Measurements from ENCODE around the gene HOXC6. TPM values are rescaled to one million over a fixed set of nuclear protein-coding genes. Genes with fewer than 3 reads are reported as not detected.

HOXC6 gene
- total RNA-seq, 1 donor from 2014 or later, result 1.4 TPM

- no peak overlapping the region for H3K27ac ChIP-seq
- H3K36me3 ChIP-seq, result no peaks in the 10 kb centered on the region
- ATAC-seq, result no peak
- peaks cover 5% of the 10 kb centered on the region for H3K4me1 ChIP-seq
- no peak overlapping the region for H3K4me3 ChIP-seq
- intact Hi-C loops (cut with DNase I), result no loop called here
- no peaks in the 10 kb centered on the region for H3K9me3 ChIP-seq
- H3K27me3 ChIP-seq, result peaks cover 85% of the 10 kb centered on the region
- TF ChIP-seq CTCF (IDR thresholded peaks at IDR 0.05), result no peak
- no peak for DNase-seq
Measured at GRCh38 chr12:54047964-54048303, 19.7 kb downstream of the HOXC6 start.

- ATAC-seq, result no peak
- no peak overlapping the region for H3K27ac ChIP-seq
- no peak for DNase-seq
- peaks cover 8% of the 10 kb centered on the region for H3K4me1 ChIP-seq
- no peak for TF ChIP-seq CTCF (IDR thresholded peaks at IDR 0.05)
- peaks cover 84% of the 10 kb centered on the region for H3K27me3 ChIP-seq
- H3K9me3 ChIP-seq, result no peaks in the 10 kb centered on the region
- no peak overlapping the region for H3K4me3 ChIP-seq
- no peaks in the 10 kb centered on the region for H3K36me3 ChIP-seq
- intact Hi-C loops (cut with DNase I), result no loop called here
Measured at GRCh38 chr12:54048406-54049093, 20.3 kb downstream of the HOXC6 start.

GRCh38 chr12:54049108-54049507, 20.9 kb downstream of the HOXC6 start:
- Histone ChIP-seq H3K4me3 (no peak overlapping the region), H3K4me1 (peaks cover 8% of the 10 kb centered on the region), H3K36me3 (no peaks in the 10 kb centered on the region), H3K9me3 (no peaks in the 10 kb centered on the region), H3K27ac (no peak overlapping the region), H3K27me3 (peaks cover 89% of the 10 kb centered on the region)
- DNase-seq, result no peak
- intact Hi-C loops (cut with DNase I), result no loop called here
- no peak for ATAC-seq
- TF ChIP-seq CTCF (IDR thresholded peaks at IDR 0.05), result no peak

- Histone ChIP-seq H3K27ac (no peak overlapping the region), H3K27me3 (peaks cover 86% of the 10 kb centered on the region), H3K9me3 (no peaks in the 10 kb centered on the region), H3K4me3 (no peak overlapping the region), H3K4me1 (peaks cover 11% of the 10 kb centered on the region), H3K36me3 (no peaks in the 10 kb centered on the region)
- TF ChIP-seq CTCF (IDR thresholded peaks at IDR 0.05), result no peak
- ATAC-seq (no peak), DNase-seq (no peak)
- intact Hi-C loops (cut with DNase I), result no loop called here
Measured at GRCh38 chr12:54050482-54050810, 22.2 kb downstream of the HOXC6 start.

GRCh38 chr12:54051026-54051842, 23.0 kb downstream of the HOXC6 start:
- H3K27ac ChIP-seq, result no peak overlapping the region
- no peak overlapping the region for H3K4me3 ChIP-seq
- H3K4me1 ChIP-seq, result peaks cover 11% of the 10 kb centered on the region
- H3K9me3 ChIP-seq, result no peaks in the 10 kb centered on the region
- no peak for TF ChIP-seq CTCF (IDR thresholded peaks at IDR 0.05)
- DNase-seq, result peak; percentile 48
- no peak for ATAC-seq
- intact Hi-C loops (cut with DNase I), result no loop called here
- peaks cover 84% of the 10 kb centered on the region for H3K27me3 ChIP-seq
- no peaks in the 10 kb centered on the region for H3K36me3 ChIP-seq

All from upper lobe of right lung (tissue), 1 donor.